ENCODE results near the gene PPP2R2C.

- TF ChIP-seq GABPB2 (CRISPR knock-in tag; conservative IDR thresholded peaks at IDR 0.05) = no peak
- no peak for TF ChIP-seq ZNF445 (CRISPR knock-in tag; IDR thresholded peaks at IDR 0.05; ENCODE audit: low read depth)
- no peak for TF ChIP-seq CTCF (IDR thresholded peaks at IDR 0.05 in 2 of 3, conservative IDR thresholded peaks at IDR 0.05 in 1 of 3; ENCODE audit: insufficient read depth in 2 of 3, low read depth in 1 of 3, low read length in 3 of 3)
- no peak for TF ChIP-seq POLR2A (conservative IDR thresholded peaks at IDR 0.05)
- no peak for TF ChIP-seq ZBTB17 (CRISPR knock-in tag; IDR thresholded peaks at IDR 0.05)
- no peak for TF ChIP-seq ZBTB7A (IDR thresholded peaks at IDR 0.05; ENCODE audit: borderline replicate concordance, control insufficient read depth, low read depth, low read length)
- TF ChIP-seq EP300 (IDR thresholded peaks at IDR 0.05; ENCODE audit: low read length) = no peak
- no peak for TF ChIP-seq SIN3A (IDR thresholded peaks at IDR 0.05; ENCODE audit: borderline replicate concordance in 2 of 2, control insufficient read depth in 1 of 2, low read depth in 2 of 2, low read length in 2 of 2)
- TF ChIP-seq FOXP4 (CRISPR knock-in tag; IDR thresholded peaks at IDR 0.05; ENCODE audit: borderline replicate concordance) = no peak
Observed at GRCh38 chr4:6475492-6476020, 3.1 kb upstream of the PPP2R2C start.
